HG02798 (cell line): ENCODE data around the gene FEZF1.
A peak's percentile ranks its signal among the peaks of the same experiment; 100 is the strongest.

Source experiments
- ATAC-seq: cut with Tn5 transposase; IDR thresholded peaks from one replicate; pipeline ENCODE4 v1.9.1; 2021; ENCODE audit warnings: mild to moderate bottlenecking; ENCODE audit not compliant: unreplicated experiment, poor library complexity

The FEZF1 gene

GRCh38 chr7:122304319-122304975 lies at the start of gene FEZF1:
FEZF1 (minus strand) TSS chr7:122304750; CDS start chr7:122304437, 313 bp downstream.
- no peak for ATAC-seq

DNA sequence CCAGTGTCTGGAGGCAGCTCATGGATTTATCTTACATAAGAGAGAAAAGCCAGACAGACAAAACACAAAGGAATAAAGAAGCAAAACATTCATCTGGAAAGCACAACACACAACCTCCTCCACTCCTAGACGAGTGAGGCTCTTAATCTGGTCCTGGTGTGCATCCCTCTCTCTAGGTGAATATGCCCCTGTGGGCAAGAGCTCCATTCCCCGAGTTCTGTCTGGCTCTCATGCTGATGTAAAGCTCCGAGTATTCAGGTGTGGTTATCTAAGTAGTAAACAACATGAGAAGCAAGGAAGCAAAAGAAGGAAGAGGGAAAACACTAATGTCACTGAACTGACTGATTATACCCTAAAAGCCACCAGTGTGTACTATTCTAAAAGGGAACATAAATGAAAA lies 47.9 kb upstream of the FEZF1 start:
- ATAC-seq, result no peak

DNA sequence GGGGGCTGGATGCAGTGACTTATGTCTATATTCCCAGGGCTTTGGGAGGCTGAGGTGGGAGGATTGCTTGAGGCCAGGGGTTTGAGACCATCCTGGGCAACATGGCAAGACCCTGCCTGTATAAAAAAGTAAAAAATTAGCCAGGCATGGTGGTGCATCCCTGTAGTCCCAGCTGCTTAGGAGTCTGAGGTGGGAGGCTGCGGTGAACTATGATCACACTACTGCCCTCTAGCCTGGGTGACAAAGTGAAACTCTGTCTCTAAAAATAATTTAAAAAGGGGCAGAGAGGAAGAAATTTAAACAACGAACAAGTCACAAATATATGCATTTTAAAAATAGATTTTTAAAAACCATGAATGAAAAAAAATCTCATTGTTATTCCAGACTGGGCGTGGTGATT lies 46.2 kb upstream of the FEZF1 start:
- no peak for ATAC-seq

GRCh38 chr7:122344303-122344620 lies 39.7 kb upstream of the FEZF1 start:
- no peak for ATAC-seq

DNA sequence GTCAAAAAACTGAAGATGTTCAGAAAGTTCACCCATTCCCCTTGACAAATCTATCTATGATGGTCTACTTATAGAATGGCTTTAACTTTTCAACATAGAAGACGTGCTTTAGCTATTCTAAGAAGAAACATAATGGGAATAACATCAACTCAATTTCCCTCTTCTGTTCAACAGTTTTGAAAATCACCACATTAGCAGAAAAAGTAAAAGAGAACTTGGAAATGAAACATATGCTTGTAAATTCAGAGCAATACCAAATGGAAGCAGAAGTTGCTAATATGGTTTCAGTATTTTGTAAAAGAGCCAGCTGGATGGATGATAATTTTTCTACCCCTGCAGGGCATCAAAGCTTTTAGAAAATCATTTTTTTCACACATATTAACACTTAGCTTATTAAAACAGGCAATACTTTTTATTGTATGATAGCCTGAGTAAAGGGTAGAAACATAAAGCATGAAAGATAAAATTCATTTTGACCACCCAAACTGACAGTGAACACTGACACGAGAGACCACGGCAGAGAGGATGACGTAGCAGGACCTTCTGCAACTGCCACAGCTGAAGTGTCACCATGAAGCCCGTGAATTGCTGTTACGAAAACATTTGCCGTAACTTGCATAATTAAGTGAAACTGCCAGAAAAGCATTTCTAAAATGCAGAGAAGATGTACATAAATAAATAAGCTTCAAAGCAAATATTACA lies 39.2 kb upstream of the FEZF1 start:
- no peak for ATAC-seq

DNA sequence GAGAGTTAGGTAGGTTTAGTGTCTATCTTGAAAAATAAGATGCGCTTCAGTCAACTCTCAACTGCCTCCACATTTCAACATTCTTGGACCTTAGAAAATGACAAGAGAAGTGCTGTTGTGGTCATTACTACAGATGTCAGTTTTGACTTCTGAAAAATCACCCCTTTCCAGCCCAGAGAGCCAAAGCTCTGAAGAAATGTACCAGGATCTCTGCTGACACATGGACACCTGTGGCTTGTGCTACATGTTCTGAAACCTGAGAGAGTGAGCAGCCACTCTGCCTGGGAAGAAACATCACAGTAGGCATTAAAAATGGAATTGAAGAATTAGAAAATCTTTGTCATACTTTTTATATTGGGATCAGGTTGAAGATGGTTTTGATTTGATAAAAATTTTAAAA lies 35.9 kb upstream of the FEZF1 start:
- no peak for ATAC-seq

GRCh38 chr7:122339145-122339904 lies 34.8 kb upstream of the FEZF1 start:
- no peak for ATAC-seq

DNA sequence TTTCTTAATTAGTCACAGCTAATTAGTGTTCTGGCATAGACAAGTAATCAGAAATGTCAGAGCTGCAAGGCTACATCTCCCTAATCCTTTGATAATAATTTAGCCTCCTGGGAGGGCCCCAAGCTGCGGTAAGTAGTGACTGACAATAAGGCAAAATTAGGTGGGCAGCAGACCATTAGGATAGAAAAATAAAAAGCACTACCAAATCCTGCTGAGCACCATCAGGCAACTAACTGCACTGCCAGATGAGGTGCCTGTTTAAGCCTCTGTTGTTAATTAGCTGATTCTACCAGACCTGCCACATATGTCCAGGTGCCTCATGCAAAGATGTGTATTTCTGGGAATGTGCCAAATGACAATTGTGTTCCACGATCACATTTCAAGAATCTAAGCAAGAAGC lies 32.5 kb upstream of the FEZF1 start:
- no peak for ATAC-seq

DNA sequence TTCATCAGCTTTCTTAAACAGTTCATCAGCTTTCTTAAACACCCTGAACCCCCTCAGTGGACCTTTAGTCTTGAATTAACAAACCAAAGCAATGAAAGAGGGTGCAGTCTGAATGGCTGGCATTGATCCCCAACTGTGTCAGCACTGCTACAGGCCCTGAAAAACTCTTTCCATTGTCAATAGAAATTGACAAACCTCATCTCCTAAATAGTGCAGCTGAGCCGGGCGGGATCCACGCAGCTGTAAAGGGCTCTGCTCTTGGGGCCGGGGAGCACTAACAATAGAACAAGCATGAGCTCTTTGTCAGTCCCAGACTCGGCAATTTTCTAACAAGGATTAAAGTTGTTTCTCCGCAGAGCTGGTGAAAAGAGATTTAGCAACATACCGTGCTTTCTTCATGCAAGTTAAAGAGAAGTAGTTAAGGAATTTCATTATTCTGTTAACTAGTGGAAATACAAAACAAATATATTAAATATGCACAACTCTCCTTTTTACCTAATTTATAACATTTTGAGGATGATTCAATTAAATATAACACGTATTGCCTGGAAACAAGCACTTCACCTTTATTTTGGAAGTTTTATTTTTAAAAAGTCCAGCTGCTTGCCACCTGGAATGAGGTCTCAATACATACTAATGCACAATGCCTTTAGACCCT lies 24.7 kb upstream of the FEZF1 start:
- ATAC-seq, result no peak

GRCh38 chr7:122327969-122328368 lies 23.4 kb upstream of the FEZF1 start:
- ATAC-seq, result no peak

- ATAC-seq, result no peak
These were observed 12.2 kb upstream of the FEZF1 start for GRCh38 chr7:122316467-122317388.

DNA sequence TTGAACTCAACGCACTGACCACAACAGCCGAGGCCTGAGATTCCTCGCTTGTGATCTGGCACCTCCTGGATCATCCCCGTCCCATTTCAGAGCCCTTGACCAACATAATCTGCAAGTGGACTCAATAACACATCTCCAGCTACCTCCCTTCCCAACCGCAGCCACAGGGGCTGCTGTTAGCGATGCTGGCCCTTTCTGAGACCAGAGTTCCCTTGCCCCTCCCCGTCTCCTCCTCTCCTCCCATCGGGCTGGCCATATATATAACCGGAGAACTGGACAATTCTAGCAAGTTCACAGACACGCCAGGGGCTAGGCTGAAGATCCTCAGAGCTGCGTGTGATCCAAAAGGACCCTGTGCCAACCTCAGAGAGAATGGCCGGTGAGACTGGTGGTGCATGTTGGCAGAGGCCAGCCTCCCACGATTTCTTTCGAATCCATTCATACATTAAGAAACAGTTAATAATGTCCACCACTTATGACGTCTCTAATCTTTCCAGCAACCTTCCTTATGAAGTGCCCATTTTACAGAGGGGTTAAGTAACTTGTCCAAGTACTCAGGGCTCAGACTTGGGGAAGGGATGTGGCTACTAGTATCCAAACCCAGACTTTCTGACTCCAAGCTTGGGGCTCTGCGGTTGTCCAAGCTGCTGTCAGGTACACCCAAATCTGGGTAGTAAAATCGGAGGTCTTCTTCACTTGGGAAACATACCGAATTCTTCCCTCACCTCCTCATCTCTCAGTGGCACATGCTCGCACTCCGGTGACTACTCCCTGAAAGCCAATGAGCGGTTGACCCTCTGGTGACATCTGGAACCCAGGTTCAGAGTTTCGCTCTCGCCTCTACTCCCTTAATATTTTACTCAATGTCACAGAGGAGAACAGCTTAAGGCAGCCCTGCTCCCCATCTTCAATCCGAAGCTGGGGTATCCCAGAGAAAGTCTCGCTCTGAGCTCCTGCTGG lies 11.2 kb upstream of the FEZF1 start:
- no peak for ATAC-seq

- ATAC-seq, result no peak
These were observed 9.7 kb upstream of the FEZF1 start for GRCh38 chr7:122314284-122314683.

GRCh38 chr7:122312789-122313188 lies 8.2 kb upstream of the FEZF1 start:
- no peak for ATAC-seq

- ATAC-seq, result no peak
These were observed 7.3 kb upstream of the FEZF1 start for GRCh38 chr7:122311734-122312450.

DNA sequence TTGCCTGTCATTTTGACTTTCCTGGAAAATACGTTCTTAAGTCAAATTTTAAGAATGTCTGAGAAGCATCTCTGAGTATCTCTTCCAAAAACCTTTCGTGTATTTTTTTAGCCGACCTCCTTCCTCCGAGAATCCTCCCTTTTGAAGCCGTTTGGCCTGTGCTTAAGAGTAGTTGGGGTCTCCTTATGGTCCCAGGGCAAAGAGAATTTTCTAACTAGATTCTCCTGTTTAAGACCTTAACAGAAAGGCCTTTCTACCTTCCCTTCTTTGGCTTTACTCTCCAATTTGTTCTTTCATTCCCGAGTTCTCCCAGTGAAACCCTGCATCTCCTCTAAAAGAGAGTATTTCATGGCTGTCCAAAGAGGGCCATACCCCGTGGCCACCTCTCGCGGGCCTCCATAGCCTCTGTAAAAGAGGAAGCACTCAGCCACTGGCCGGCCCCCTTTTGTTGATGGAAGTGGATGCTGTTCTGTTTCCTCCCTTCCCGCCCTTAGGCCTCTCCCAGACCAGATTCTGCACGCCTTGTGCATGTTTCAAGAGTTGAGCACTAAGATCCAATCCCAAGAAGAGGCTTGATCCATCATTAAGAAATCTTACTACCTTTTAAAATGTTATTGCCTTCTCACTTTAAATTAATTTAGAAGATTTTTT lies 6.6 kb upstream of the FEZF1 start:
- no peak for ATAC-seq

- peak; percentile 49 for ATAC-seq
These were observed 5.8 kb upstream of the FEZF1 start for GRCh38 chr7:122310119-122311021.
